HG02798 (cell line): Measurements from ENCODE around the gene FOXO3.
A peak's percentile ranks its signal among the peaks of the same experiment; 100 is the strongest.
"Not testable (repeated sequence)": the region's sequence is repeated elsewhere in the genome, so short reads cannot be mapped to it uniquely, and the experiment has no call there.

Experiments
- ATAC-seq: cut with Tn5 transposase; IDR thresholded peaks from one replicate; pipeline ENCODE4 v1.9.1; 2021; ENCODE audit warnings: mild to moderate bottlenecking; ENCODE audit not compliant: unreplicated experiment, poor library complexity

FOXO3 gene

DNA sequence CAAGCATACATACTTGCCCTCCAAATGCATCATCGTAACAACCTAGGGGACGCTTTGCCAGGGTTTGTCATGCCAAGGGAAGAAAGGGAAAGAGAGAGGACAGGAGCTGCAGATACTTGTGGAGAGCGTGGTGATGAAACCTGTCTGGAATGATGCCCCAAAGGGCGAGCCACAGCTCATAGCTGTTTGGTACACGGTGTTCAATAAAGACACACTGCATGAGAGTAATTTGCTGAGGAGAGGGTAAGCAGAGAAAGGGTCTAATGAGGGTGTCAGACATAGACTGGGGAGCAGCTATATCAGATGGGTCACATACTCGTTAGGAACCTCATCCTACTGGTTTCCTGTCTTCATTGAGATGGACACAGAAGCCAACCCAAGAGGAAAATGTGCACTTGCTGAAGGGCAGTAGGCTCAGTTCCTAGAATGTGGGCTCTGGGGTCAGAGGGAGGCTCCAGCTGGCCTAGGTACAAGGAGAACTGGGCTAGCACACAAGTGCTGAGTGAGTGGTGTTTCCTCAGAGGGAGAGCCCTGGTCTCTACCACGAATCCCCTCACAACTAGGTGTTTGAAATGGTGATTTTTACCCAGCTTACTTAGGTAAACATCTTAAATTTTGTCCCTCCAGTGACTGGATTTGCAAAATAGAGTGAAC lies 5.2 kb upstream of the FOXO3 start:
- ATAC-seq = no peak

- ATAC-seq = no peak
Observed at GRCh38 chr6:108556250-108556649, 4.5 kb upstream of the FOXO3 start.

- no peak for ATAC-seq
Observed at GRCh38 chr6:108556866-108557493, 3.7 kb upstream of the FOXO3 start.

DNA sequence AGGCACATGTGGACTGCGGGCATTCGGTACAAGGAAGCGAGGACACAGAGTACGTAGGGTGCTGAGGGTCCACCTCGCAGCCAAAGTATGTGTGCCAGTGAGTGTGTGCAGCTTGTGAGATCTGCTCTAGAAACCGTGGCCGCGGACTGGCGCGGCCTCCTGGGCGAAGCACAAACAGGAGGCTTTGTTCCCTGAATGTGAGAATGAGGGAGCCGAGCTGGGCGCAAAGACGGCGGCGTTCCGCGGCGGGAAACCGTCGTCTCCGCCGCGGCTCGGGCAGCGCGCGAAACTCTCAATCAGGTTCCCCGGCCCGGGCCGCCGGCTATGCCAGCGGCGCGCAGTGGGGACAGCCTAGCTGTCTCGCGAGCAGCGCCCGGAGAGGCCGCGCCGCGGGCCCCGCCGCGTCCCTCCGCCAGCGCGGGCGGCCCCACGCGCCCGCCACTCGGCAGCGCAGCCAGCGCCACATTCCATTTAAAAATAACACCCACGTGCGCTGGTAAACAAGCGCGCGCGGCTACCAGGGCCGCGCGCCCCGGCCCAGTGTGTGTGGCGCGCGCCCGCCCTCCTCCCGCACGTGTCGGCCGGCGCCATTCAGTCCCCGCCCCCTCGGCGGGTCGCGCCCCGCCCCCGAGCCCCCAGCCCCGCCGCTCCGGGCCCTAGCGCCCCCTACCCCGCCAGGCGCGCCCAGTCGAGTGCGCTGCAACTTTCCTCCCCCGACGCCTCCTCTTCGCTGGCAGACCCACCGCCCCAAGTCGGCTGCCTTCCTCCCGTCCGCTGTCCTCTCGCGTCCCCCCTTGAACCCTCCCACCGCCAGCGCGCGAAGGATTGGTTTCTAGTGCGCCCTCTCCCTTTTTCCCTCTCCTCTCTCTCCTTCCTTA lies 3.0 kb upstream of the FOXO3 start:
- ATAC-seq = peak; percentile 16

DNA sequence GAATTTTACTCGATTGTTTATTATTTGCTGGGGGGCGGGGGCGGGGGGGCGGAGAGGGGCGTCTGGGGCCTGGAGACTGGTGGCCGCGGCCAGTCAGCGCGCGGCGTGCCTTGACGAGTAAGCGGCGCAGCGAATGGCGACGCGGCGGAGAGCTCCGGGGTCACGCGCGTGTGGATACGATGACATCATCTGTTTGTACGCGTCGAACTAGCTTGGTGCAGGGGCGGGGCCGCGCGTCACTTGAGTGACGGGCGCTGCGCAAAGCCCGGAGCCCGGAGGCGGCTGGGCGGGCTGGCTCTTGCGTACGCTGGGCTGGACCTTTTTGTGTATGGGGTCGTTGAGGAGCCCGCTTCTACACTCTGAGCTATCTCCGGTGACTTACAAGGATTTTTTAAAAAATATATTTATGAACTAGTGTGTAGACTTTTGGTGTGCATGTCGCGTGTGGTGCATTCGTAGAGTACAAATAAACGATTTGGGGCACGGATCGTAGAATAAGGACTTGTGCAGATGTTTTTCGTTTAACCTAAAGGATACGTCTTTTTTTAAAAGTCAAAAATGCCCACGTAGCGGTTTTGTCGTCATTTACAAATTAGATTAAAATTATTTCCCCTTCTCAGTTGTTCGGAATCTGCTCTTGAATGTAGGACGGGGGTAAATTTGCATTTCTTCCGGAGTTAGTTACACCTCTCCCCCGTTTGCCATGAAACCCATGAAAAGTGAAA lies 2.2 kb upstream of the FOXO3 start:
- peak; percentile 71 for ATAC-seq

DNA sequence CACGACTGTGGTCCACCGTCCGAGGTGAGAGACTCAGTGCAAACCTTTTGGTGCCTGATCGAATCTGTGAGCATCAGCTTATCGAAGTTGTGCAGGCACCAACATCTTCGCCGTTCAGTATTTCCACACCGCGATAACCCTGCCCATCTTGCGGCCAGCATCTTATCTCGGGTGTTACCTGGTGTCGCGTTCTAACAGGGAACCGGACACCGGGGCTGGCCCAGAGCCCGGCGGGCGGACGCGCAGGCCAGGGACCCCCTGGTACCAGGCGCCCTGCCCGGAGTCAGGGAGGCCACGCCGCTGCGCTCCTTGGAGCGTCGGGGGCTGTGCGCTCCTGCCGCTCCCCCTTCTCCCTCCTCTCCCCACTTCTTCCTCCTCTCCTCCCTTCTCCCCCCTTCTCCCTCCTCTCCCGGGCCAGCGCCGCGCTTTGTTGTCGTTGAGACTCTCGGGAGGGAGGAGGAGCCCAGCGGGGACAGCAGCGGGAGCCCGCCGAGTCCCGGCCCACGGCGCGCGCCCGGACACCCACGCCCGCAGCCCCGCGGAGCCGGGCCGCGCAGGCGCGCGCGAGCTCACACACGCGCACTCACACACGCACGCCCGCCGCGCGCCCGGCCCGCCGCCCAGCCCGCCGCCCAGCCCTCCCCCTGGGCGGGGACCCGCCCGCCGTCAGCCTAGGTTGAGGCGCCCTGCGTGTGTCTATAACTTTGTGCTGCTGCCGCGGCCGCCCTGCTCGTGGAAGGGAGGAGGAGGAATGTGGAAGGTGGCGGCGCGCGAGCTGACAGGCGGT lies 1.4 kb upstream of the FOXO3 start:
- ATAC-seq = peak; percentile 61

- peak; percentile 7 for ATAC-seq
Observed at GRCh38 chr6:108559884-108560462, 744 bp upstream of the FOXO3 start.

DNA sequence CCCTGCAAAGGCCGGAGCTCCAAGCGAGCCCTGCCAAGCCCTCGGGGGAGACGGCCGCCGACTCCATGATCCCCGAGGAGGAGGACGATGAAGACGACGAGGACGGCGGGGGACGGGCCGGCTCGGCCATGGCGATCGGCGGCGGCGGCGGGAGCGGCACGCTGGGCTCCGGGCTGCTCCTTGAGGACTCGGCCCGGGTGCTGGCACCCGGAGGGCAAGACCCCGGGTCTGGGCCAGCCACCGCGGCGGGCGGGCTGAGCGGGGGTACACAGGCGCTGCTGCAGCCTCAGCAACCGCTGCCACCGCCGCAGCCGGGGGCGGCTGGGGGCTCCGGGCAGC lies 561 bp downstream of the FOXO3 start:
- ATAC-seq = not testable (repeated sequence)

DNA sequence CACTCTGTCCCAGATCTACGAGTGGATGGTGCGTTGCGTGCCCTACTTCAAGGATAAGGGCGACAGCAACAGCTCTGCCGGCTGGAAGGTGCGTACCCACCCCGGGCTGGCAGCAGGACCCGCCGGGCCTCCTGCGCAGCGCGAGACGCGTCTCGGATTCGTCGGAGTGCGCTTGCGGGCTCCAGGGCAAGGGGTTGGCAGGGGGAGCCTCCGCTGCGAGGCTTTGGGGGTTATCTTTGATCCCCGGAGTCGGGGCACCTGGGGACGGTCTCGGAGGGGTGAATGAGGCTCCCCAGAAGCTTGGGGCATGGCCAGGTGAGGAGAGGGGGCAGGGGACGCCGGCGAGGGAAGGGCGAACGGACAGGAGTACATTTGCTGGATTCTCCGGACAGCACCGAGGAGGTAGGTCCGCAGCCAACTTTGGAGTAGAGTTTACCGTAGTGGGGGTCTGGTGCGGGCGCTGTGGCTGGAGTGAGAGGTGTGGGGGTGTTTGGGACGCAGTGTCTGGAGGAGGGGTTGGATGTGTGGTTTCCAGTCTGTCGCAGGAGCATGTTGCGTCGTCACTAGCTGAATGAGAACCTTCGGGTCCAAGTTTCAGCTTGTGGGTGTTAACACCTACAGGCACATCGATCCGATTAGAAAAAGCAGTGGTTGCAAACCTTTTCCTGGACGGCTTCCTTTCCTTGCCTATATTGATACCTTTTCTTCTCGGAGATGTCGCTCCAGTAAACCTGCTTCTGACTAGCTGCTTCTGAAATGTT lies 1.2 kb downstream of the FOXO3 start:
- ATAC-seq = no peak

DNA sequence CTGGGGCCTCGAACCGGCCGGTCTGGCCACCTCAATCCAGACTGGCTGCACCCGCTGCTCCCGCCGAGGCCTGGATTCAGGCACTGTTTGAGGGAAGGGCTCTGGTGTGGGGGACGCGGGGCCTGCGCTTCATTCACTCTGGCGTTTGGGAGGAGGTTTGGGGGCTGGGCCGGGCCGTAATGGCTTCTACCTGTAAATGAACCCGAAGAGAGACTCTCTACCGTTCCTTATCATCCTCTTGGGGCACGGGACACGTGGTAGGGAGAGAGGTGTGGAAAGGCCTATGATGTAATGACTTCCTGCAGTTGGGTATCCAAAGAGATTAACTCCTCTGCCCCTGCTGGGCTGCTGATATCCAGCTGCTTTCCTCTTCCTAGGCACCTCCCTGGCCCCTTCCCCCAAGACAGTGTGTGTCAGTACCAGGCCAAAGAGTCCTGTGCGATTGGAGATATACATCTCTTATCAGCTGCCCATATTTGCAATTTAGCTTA lies 1.8 kb downstream of the FOXO3 start:
- ATAC-seq = no peak

DNA sequence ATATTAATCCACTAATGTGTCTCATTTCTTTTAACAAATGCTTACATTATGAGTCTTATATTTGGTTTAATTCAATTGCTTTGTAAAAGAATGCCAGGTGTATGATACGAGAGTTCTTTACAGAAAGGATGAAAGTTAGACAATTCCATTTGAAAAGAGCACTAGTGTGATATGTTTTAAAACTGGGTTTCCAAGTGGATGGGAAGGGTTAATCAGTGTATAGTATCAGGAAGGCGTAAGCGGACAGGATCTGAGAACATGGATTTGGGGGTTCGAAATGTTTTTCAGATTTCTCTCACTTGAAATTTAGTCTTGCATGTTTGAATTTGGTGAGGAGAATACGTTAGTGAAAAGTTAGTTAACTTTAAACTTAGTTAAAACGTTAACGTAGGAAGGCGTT lies 2.6 kb downstream of the FOXO3 start:
- ATAC-seq = no peak

DNA sequence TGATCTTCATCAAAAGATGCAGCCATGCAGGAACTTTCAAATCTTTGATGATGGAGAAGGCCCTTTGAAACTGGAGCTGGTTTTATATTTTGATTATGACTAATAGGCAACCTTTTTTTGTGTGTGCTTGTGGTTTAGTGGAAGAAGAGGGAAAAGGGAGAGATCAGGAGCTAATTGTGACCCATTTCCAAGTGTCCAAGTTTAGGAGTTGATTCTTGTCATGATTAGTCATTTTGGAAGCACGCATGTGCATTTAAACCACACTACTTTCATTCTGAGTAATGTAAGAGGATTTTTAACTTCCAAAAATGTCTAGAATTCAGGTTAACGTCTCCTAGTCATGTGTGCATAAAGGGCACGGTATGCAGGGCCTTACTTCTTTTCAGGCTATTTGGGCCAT lies 3.5 kb downstream of the FOXO3 start:
- no peak for ATAC-seq

- peak; percentile 61 for ATAC-seq
Observed at GRCh38 chr6:108565091-108565766, 4.5 kb downstream of the FOXO3 start.

GRCh38 chr6:108565893-108566292 lies 5.2 kb downstream of the FOXO3 start:
- ATAC-seq = peak; percentile 51

- no peak for ATAC-seq
Observed at GRCh38 chr6:108566406-108566805, 5.7 kb downstream of the FOXO3 start.

DNA sequence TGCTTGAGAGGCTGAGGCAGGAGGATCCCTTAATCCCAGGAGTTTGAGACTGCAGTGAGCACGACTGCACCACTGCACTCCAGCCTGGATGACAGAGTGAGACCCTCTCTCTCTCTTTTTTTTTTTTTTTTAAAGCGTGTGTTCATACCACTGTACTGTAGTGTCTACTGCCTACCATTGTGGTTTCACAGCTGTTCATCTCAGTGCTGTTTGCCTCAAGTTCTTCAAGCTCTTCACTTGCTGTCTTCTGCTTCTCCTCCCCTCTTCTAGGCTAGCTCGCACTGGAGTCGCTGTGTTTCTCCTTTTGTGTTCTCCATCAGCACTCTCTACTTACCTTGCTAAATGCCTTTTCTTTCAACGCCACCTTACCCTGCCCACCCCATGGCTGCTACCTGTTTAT lies 7.4 kb downstream of the FOXO3 start:
- ATAC-seq = no peak

- no peak for ATAC-seq
Observed at GRCh38 chr6:108568551-108569305, 8.0 kb downstream of the FOXO3 start.

DNA sequence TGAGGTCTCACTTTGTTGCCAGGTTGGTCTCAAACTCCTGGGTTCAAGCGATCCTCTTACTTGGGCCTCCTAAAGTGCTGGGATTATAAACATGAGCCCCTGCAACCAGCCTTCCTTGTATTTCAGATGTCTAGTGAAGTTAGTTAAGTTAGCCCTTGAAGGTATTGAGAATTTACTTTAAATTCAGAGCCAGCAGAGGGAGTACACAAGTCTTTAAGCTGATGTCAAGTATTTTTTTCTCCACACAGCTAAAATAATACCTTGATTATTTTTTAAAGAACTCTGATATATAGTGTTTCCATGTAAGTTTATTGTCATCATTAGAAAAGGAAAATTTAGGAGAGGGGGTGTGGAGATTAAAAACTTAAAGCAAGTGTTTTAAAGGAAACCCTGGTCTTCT lies 9.8 kb downstream of the FOXO3 start:
- ATAC-seq = no peak
